SK-N-SH (cell line): ENCODE results near the gene CTXND1. TPM values are rescaled to one million over a fixed set of nuclear protein-coding genes. Genes with fewer than 3 reads are reported as not detected.

Experiments used
- CTCF ChIA-PET: fragments of 300-600, 350-600 bp; formaldehyde crosslinking; extraction: SDS; loops from one replicate; lab custom pipeline; 2021; lab: Yijun Ruan, JAX
- POLR2A ChIA-PET: fragments of 350-600 bp; sonication (Branson Sonifier 250); formaldehyde crosslinking; extraction: SDS; loops from one replicate; lab custom pipeline; 2020; ENCODE audit warnings: antibody characterized with exemption, inconsistent platforms; lab: Yijun Ruan, JAX
- DNase-seq: peaks from one replicate; pipeline ENCODE4 v3.0.0; 2012
- H2AFZ ChIP-seq: fragments of 200-600 bp; sonication (generic); 2 replicates; pipeline ENCODE4 v1.8.1; 2016; ENCODE audit warnings: antibody characterized with exemption, mild to moderate bottlenecking, low read depth
- H3F3A ChIP-seq: fragments of 200-600 bp; sonication (generic); replicated peaks from 2 replicates; pipeline ENCODE3; 2016; ENCODE audit warnings: antibody characterized with exemption, mild to moderate bottlenecking; ENCODE audit not compliant: insufficient read depth
- H3K27ac ChIP-seq, 2 experiments: fragments of 200-500 bp in 1 of 2; fragments of 200-600 bp in 1 of 2; sonication (Bioruptor generic) in 1 of 2; sonication (generic), shearing (Covaris generic) in 1 of 2; 2 replicates each; pipeline versions ENCODE4 v1.5.1 to v1.6.1; 2014 to 2016; ENCODE audit warnings: low read depth in 2 of 2, inconsistent platforms in 1 of 2, low read length in 1 of 2, mild to moderate bottlenecking in 1 of 2, mixed read lengths in 1 of 2
- H3K27me3 ChIP-seq: fragments of 200-600 bp; sonication (generic), shearing (Covaris generic); 2 replicates; pipeline ENCODE4 v1.6.1; 2016; ENCODE audit warnings: mixed run types; ENCODE audit not compliant: insufficient read depth
- H3K36me3 ChIP-seq, 2 experiments: fragments of 200-500 bp in 1 of 2; fragments of 200-600 bp in 1 of 2; sonication (Bioruptor generic) in 1 of 2; sonication (generic) in 1 of 2; replicated peaks in 1 of 2; 2 replicates each; pipeline versions ENCODE3 to v1.5.1; 2014 to 2016; ENCODE audit warnings: low read length in 1 of 2, mild to moderate bottlenecking in 1 of 2; ENCODE audit not compliant: insufficient read depth in 2 of 2, control insufficient read depth in 1 of 2
- H3K4me1 ChIP-seq, 2 experiments: fragments of 200-500 bp in 1 of 2; fragments of 200-600 bp in 1 of 2; sonication (Bioruptor generic) in 1 of 2; sonication (generic), shearing (Covaris generic) in 1 of 2; 2 replicates each; pipeline versions ENCODE4 v1.5.1 to v1.6.1; 2014 to 2016; ENCODE audit warnings: low read depth in 1 of 2, low read length in 1 of 2, mixed run types in 1 of 2; ENCODE audit not compliant: insufficient read depth in 2 of 2, control insufficient read depth in 1 of 2
- H3K4me2 ChIP-seq: fragments of 200-600 bp; sonication (generic), shearing (Covaris generic); 2 replicates; pipeline ENCODE4 v1.6.1; 2017; ENCODE audit warnings: mixed run types
- H3K4me3 ChIP-seq, 2 experiments: fragments of 200-500 bp in 1 of 2; fragments of 200-600 bp in 1 of 2; sonication (Bioruptor generic) in 1 of 2; sonication (generic), shearing (Covaris generic) in 1 of 2; 2 replicates each; pipeline versions ENCODE4 v1.5.1 to v1.8.1; 2014 to 2016; ENCODE audit warnings: low read depth in 2 of 2, inconsistent platforms in 1 of 2, low read length in 1 of 2, mild to moderate bottlenecking in 1 of 2, mixed read lengths in 1 of 2, moderate library complexity in 1 of 2
- H3K79me2 ChIP-seq: fragments of 200-600 bp; sonication (generic); 2 replicates; pipeline ENCODE4 v1.8.1; 2017; ENCODE audit warnings: mild to moderate bottlenecking; ENCODE audit not compliant: insufficient read depth
- H3K9ac ChIP-seq: fragments of 200-600 bp; sonication (generic); 2 replicates; pipeline ENCODE4 v1.6.1; 2017; ENCODE audit warnings: mixed run types
- H3K9me2 ChIP-seq: fragments of 200-600 bp; sonication (generic); 2 replicates; pipeline ENCODE4 v1.6.1; 2017; ENCODE audit warnings: mixed run types
- H3K9me3 ChIP-seq: fragments of 200-600 bp; sonication (generic); 2 replicates; pipeline ENCODE4 v1.6.1; 2017; ENCODE audit warnings: mixed run types, mild to moderate bottlenecking, moderate library complexity
- H4K20me1 ChIP-seq: fragments of 200-600 bp; sonication (generic); 2 replicates; pipeline ENCODE4 v1.6.1; 2017; ENCODE audit warnings: mild to moderate bottlenecking, mixed run types; ENCODE audit not compliant: insufficient read depth
- CTCF ChIP-seq: fragments of 200-600 bp; sonication (generic); IDR thresholded peaks from 2 replicates; pipeline ENCODE4 v1.6.1; 2017; ENCODE audit warnings: antibody characterized with exemption, mild to moderate bottlenecking, moderate library complexity
- EP300 ChIP-seq, 2 experiments: IDR thresholded peaks; 2 replicates each; pipeline versions ENCODE4 v1.4.0 to v1.6.1; 2012; ENCODE audit warnings: borderline replicate concordance in 1 of 2, low read depth in 1 of 2, low read length in 1 of 2
- EZH2phosphoT487 ChIP-seq: fragments of 200-600 bp; sonication (generic); IDR thresholded peaks from 2 replicates; pipeline ENCODE4 v1.6.1; 2017; ENCODE audit warnings: low read depth, mixed run types, mild to moderate bottlenecking, antibody characterized with exemption, moderate library complexity, borderline replicate concordance
- FOSL2 ChIP-seq: IDR thresholded peaks from 2 replicates; pipeline ENCODE4 v1.4.0; 2012; ENCODE audit warnings: low read depth, mild to moderate bottlenecking, moderate library complexity, borderline replicate concordance
- GATA2 ChIP-seq: sonication (generic); formaldehyde crosslinking; IDR thresholded peaks from 2 replicates; pipeline ENCODE4 v1.5.0; 2020; ENCODE audit warnings: mild to moderate bottlenecking, missing genetic modification reagents
- JUND ChIP-seq: IDR thresholded peaks from 2 replicates; pipeline ENCODE4 v1.4.0; 2012
- NFIC ChIP-seq: IDR thresholded peaks from 2 replicates; pipeline ENCODE4 v1.4.0; 2012; ENCODE audit warnings: borderline replicate concordance
- PBX3 ChIP-seq: IDR thresholded peaks from 2 replicates; pipeline ENCODE4; 2012
- POLR2AphosphoS5 ChIP-seq: IDR thresholded peaks from 2 replicates; pipeline ENCODE4 v1.6.1; 2012; ENCODE audit warnings: low read depth, low read length
- RFX5 ChIP-seq: IDR thresholded peaks from 2 replicates; pipeline ENCODE4 v1.6.1; 2012; ENCODE audit warnings: mild to moderate bottlenecking, improper control_type of control experiment, low read length
- SIN3A ChIP-seq: IDR thresholded peaks from 2 replicates; pipeline ENCODE4 v1.6.1; 2012; ENCODE audit warnings: low read depth, mild to moderate bottlenecking, low read length, moderate library complexity, borderline replicate concordance
- TAF1 ChIP-seq: IDR thresholded peaks from 2 replicates; pipeline ENCODE4 v1.6.1; 2012; ENCODE audit warnings: low read depth, mild to moderate bottlenecking, low read length, moderate library complexity, borderline replicate concordance
- TCF12 ChIP-seq: IDR thresholded peaks from 2 replicates; pipeline ENCODE4 v1.4.0; 2012
- TEAD4 ChIP-seq: IDR thresholded peaks from 2 replicates; pipeline ENCODE4 v1.4.0; 2012; ENCODE audit warnings: mild to moderate bottlenecking, borderline replicate concordance; ENCODE audit not compliant: insufficient read depth
- USF1 ChIP-seq: IDR thresholded peaks from 2 replicates; pipeline ENCODE4 v1.4.0; 2012; ENCODE audit warnings: low read depth, borderline replicate concordance
- USF2 ChIP-seq: fragments of 150-350 bp; IDR thresholded peaks from 2 replicates; pipeline ENCODE4 v1.6.1; 2017; ENCODE audit warnings: antibody characterized with exemption, low read length, low read depth, borderline replicate concordance
- ZBTB33 ChIP-seq: IDR thresholded peaks from 2 replicates; pipeline ENCODE4 v1.4.0; 2012; ENCODE audit warnings: low read depth, borderline replicate concordance
- WGBS: methylation state at CpG from one replicate; pipeline ENCODE4 v1.1.6; 2017; ENCODE audit warnings: low lambda C conversion rate; 5-methylcytosine and 5-hydroxymethylcytosine counted together
- polyA plus RNA-seq, 3 experiments: library from polyadenylated mRNA; depleted of rRNA; stranded (reverse); fragments of >200 nt; gene quantifications; 2 replicates each; pipeline ENCODE4 v1.2.3, GENCODE V29; 2012

The CTXND1 gene
- polyA plus RNA-seq, 1 of the 3 experiments (the other 2 are of a cell fraction) = not detected

GRCh38 chr15:80208758-80209734 lies 43.0 kb downstream of the CTXND1 start:
- Histone ChIP-seq H3K4me3 (no peak overlapping the region), H3F3A (no peaks in the 10 kb centered on the region), H3K79me2 (no peaks in the 10 kb centered on the region), H3K9me2 (no peaks in the 10 kb centered on the region), H3K27me3 (no peaks in the 10 kb centered on the region; the same call in 1 of the 2 replicates), H3K9me3 (no peaks in the 10 kb centered on the region), H3K36me3 (no peaks in the 10 kb centered on the region), H4K20me1 (no peaks in the 10 kb centered on the region), H3K27ac (no peak overlapping the region), H2AFZ (no peak overlapping the region), H3K4me1 (no peaks in the 10 kb centered on the region), H3K4me2 (no peak overlapping the region), H3K9ac (no peak overlapping the region)
- ChIA-PET POLR2A (no interaction called here), CTCF (no interaction called here)
- TF ChIP-seq NFIC (no peak), ZBTB33 (no peak), GATA2 (no peak), TCF12 (no peak), USF2 (no peak), PBX3 (no peak), TAF1 (no peak)
- DNase-seq = no peak
- 58% methylated on average over 9 of the region's 11 CpGs for WGBS

- H3K4me1 ChIP-seq = no peaks in the 10 kb centered on the region
- no peak overlapping the region for H3K9ac ChIP-seq
- POLR2A ChIA-PET = no interaction called here
- H3F3A ChIP-seq = no peaks in the 10 kb centered on the region
- no peaks in the 10 kb centered on the region for H3K9me3 ChIP-seq
- WGBS = 32% methylated on average over 3 of the region's 3 CpGs
- H2AFZ ChIP-seq = no peak overlapping the region
- H3K4me3 ChIP-seq = no peak overlapping the region
- H3K9me2 ChIP-seq = no peaks in the 10 kb centered on the region
- H3K79me2 ChIP-seq = no peaks in the 10 kb centered on the region
- H3K36me3 ChIP-seq = no peaks in the 10 kb centered on the region
- H3K27me3 ChIP-seq = no peaks in the 10 kb centered on the region; the same call in 1 of the 2 replicates
- no peak overlapping the region for H3K27ac ChIP-seq
- H4K20me1 ChIP-seq = no peaks in the 10 kb centered on the region
- TF ChIP-seq RFX5 = no peak
- TF ChIP-seq EP300 (IDR thresholded peaks at IDR 0.05; ENCODE audit: borderline replicate concordance in 1 of 2, low read depth in 1 of 2, low read length in 1 of 2) = no peak
- TF ChIP-seq PBX3 = no peak
- TF ChIP-seq SIN3A = no peak
- TF ChIP-seq CTCF = no peak
- no peak for TF ChIP-seq FOSL2
- TF ChIP-seq USF1 = no peak
- TF ChIP-seq JUND = no peak
- no peak for TF ChIP-seq EZH2phosphoT487
- TF ChIP-seq POLR2AphosphoS5 = no peak
- no peak for TF ChIP-seq TEAD4
- DNase-seq = no peak
- no peak overlapping the region for H3K4me2 ChIP-seq
- CTCF ChIA-PET = no interaction called here
Measured at GRCh38 chr15:80207887-80208286, 44.1 kb downstream of the CTXND1 start.
